HG03159 (cell line): ENCODE measurements around the gene MAP4K2.

Source experiments
- ATAC-seq: cut with Tn5 transposase; IDR thresholded peaks from one replicate; pipeline ENCODE4 v1.9.1; 2021; ENCODE audit warnings: mild to moderate bottlenecking, moderate library complexity; ENCODE audit not compliant: unreplicated experiment

The MAP4K2 gene

DNA sequence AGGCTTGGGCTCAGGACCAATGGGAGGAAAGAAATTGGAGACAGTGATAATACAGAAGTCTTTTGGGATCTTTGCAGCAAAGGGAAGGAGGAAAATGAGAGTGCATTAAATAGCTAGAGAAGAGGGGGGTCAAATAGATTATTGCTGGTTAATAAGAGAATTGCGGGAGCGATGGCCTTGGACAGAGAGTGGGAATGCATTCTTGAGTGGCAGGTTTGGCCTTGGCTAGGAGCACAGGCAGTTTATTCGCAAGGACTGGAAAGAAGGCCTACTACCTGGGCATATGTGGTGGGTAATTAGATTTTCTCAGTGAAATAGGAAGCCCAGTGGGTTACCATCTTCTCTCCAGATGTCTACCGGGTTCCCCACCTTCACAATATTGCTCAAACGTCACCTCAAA lies 10.8 kb upstream of the MAP4K2 start:
- no peak for ATAC-seq

DNA sequence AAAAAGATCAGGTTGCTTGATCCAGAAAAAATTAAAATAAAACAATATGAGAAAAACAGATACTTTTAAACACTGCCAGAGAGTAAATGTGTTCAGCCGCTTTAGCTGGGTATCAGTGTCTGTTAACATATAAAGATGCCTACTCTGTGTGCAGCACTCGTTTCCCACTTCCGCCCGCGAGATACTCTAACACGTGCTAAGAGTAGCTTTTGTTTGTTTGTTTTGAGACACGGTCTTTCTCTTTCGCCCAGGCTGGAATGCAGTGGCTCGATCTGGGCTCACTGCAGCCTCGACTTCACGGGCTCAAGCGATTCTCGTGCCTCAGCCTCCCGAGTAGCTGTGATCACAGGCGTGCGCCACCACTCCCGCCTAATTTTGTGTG lies 7.9 kb upstream of the MAP4K2 start:
- ATAC-seq, result peak; percentile 7

DNA sequence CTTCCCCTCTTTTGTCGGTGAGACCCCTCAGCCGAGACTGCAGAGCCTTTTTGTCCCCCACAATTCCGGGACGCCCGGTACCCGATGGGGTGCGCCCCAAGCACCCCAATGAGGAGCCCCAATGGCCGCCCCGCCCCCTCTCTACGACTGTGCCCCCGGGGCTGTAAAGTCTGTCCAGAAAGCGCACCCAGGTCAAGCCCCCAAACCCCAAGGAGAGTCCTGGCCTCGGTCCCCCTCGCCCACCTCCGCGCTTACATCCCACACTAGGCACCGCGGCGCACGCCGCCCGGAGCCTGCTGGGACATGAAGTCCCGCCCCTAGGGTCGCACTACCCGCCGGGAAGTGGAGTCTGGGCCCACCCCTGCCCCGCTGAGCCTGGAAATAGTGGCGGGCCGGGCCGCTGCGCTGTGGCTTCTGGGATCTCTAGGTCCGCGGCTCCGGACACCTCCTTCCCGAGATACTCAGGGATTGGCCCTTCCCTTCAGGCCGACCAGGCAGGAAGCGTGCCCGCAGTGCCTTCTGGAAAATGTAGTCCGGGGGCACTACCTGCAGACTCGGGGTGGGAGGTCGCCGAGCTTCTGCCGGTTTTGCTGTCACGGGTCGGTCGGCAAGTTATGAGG lies 7.4 kb upstream of the MAP4K2 start, which contains the start of gene MEN1:
TSS of gene MEN1 (minus strand) at position 281 of the 620 bp plus-strand sequence. CDS start 442 bp downstream, outside the sequence.
- peak; percentile 58 for ATAC-seq

GRCh38 chr11:64809781-64810241 lies 6.8 kb upstream of the MAP4K2 start:
- no peak for ATAC-seq

- no peak for ATAC-seq
Observed at GRCh38 chr11:64805481-64805880, 2.5 kb upstream of the MAP4K2 start.

DNA sequence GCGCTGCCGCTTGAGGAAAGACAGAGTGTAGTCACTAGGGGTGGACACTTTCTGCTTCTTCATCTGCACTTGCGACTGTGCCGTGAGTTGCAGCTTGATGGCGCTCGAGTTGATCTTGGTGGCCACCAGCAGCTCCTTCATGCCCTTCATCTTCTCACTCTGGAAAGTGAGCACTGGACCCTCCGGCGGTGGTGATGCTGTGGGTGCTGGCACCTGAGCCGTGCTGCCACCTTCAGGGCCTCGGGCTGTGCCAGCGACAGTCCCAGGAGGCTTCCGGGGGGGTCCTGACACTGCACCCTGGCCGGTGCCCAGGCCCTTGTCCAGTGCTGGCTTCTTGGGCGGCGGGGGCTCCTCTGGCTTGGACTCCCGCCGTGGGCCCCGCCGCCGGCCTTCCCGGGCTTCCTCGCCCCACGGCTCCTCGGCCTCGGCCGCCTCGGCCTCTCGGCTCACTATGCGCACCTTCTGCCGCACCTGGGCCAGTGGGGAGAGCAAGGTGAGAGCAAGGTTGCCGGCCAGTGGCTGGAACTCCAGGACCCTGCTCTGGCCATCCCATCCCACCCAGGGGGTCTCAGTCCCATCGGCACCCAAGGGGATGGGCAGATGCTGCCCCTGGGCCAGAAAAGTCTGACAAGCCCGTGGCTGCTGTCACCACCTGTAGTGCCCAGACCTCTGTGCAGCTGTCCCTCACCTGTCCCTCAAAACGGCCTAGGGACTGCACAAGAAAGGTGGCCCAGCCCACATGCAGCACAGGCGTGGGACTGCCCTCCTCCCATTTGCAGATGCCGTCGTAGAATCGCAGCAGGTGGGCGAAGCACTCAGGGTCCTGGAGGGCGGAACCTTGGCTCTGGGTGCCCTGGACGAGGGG lies 1.6 kb upstream of the MAP4K2 start:
- ATAC-seq, result no peak

DNA sequence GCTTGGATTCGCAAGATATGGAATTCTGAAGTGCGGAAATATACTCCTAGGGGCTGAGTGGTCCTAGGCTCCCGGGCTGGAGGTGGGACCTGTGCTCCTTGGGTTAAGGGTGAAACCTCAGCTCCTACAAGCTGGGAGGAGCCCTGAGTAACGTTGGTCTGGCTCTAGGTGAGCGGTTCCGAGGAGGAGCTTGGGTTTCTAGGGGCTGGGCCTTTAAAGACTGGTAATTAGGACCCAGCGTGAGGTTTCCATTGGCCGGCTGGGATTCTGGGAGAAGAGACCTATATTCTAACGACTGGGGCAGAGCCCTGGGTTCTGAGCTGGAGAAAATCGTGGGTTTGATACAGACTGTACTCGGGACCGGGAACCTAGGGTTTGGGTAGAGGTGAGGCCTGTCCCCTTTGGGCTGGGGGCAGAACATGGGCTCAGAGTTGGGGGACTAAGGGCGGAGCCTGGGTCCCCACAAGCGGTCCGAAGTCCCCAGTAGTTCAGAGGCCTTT lies 882 bp upstream of the MAP4K2 start:
- ATAC-seq, result no peak

GRCh38 chr11:64802370-64803157 lies 450 bp downstream of the MAP4K2 start:
- ATAC-seq, result no peak

DNA sequence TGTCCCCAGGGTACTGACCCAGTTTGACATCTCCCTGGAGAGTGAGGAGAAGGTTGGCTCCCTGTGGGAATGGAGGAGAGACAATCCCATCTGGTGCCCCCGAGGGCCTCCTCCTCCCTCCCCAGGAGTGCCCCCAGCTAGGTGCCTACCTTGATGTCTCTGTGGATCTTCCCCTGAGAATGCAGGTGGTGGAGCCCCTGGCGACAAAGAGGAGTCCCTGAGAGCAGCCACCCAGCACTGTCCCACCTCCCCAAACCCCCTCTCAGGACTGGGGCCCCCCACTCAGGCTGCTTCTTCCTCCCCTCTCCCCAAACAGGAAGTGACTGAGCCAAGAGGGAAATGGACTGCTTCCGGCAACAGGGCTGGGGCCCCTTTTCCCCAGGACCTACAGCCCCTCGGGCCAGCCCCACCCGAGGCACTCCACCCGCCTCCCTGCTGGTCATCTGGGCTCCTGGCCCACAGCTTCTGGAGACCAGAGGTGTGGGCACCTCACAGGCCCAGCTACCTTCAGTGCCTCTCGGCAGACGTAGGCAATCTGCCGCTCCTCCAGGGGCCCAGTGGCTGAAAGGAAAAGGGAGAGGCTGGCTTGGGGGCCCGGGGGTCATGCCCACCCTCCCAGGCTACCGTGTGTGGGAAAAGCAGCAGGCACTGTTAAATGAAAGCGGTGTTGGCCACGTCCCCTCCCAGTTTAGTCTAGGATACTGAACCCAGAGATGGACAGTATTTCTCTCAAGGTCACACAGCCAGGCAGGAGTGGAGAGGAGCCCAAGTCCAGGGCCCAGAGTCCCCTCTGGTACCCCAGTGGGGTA lies 1.2 kb downstream of the MAP4K2 start:
- ATAC-seq, result no peak

- ATAC-seq, result no peak
Observed at GRCh38 chr11:64801158-64801464, 1.9 kb downstream of the MAP4K2 start.

DNA sequence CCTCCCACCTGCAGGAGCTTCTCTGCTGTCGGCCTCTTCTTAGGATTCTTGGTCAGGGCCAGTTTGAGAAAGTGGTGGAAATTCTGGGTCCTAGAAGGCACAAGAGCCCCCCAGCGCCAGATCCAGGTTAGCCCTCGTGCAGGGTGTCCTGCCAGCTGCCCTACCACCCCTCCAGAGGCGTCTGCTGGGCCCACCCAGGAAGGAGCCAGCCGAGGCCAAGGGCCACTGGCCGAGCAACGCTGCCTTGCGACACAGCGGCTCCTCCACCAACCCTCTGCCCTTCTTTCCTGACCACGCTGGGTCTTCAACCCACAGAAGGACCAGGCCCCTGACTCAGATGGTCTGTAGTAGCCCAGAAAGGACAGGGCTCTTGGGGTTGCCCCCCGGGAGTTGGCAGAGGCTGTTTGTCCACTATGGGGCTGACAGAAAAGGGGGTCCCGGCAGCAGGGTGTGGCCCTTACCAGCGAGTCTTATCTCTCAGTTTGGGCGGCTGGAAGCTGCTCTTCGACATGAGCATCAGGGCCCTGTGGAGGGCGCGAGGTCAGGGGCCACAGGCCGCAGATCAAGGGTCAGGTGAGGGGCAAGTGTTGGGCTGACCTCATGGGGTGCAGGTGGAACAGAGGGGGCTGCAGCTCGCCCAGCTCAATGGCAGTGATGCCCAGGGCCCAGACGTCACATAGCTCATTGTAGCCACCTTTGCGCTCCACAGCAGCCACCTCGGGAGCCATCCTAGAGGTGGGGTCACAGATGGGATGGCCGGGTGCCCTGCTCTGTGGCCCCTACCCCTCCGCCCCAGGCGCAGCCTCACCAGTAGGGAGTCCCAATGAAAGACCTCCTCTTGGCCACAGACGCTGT lies 2.5 kb downstream of the MAP4K2 start:
- ATAC-seq, result no peak

DNA sequence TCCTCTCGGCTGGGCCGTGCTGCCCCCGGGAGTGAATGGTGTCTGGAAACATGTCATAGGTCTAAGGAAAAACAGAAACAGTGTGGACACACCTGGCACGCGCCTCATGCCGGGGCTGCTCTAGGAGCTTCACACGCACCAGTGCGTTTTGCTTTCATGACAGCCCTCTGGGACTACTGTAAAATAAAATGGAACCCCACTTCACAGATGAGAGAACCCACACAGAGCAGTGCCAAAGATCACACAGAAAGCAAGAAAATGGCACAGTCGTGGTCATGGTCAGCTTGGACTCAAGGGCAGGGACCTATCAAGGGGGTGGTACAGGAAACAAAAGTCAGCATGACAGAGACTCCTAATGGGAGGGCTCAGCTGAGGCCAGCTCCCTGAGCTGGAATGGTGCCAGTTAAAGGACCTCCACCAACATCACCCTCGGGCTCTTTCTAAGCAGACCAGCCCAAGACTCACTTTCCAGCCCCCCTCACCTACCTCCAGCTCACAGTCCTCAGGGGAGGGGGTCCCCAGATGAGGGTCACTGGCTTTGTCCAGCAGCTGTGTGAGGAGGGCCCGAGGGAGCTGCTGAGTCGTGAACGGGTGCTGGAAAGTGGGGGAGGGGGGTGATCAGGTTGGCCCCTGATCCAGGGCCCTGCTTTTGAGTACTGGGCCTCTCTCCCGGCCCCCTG lies 3.3 kb downstream of the MAP4K2 start:
- ATAC-seq, result no peak

DNA sequence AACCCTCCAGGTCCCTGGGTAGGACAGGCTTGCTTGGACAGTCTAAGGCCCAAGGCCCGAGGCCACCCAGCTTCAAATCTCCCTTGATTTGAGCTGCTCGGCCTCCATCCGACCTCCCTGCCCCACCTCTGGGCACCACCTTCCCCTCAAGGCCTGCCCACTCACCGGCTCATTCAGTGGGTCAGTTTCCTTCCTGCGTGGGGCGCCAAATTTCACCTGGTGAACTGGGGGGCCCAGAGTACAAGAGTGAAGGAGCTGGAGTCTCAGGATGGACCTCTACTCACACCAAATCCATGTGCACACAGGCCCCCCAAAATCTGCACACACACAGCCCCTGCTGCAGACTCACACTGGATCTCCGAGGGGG lies 3.8 kb downstream of the MAP4K2 start:
- ATAC-seq, result no peak

DNA sequence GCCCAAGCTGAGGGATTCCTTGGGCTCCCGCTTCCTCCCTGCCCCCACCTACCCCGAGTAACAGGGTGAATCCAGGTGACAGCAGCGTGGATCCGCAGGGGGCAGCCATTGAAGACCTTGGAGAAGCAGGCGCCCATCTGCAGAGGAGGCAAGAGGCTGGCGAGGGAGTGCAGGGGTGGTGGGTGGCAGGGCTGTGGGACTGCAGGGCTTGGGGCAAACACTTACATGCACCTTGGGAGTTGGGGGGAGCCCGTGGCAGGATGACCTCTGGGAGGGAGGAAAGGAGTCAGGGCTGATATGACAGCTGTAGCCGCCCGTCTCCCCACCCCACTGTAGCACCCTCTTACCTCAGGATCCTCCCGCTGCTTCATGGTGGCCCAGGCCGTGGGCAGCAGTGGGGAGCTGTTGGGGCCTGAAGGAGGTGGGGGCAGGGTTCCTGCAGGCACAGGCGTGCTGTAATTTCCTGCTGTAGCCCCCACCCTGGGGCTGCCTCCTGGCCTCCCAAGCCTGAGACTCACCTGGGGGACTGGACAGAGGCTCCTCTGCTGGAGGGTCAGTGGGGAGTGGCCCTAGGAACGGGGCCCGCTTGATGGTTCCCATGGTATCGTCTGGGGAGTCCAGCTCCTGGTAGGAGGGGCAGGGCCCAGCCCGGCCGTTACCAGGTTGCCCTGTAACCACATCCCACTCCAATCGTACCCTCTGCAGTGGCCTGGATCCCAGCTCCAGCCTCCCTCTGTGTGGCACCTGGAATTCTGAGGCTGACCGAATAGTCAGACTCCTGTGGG lies 6.1 kb downstream of the MAP4K2 start:
- ATAC-seq, result no peak

DNA sequence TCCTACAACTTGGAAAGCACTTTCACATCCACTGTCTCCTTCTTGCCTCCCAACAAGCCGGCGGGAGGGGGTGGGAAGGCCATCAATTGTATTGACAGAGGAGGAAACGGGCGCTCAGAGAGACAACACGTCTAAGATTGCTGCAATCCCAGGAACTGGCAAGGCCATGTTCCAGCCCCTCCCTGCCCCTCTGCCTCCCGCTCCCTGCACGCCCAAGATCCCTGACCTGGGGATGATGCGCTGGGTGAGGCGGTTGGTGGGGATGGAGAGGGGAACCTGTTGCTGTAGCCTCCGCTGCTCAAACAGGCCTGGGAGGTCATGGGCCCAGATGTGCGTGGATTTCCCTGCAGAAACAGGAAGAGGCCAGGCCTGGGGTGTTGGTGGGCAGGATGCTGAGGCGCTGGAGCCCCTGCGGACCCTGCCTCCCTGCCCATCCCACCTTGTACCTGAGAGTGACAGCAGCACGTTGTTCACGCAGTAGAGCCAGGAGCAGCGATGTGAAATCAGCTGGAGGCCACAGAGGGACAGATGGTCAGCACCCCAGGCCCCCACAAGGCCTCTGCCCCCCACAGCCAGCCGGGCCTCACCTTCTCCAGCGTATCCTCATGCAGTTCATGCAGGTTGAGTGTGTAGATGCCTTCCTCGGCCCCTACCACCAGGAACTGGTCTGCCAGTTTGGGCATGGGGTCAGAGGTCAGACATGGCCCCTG lies 6.8 kb downstream of the MAP4K2 start:
- ATAC-seq, result no peak

DNA sequence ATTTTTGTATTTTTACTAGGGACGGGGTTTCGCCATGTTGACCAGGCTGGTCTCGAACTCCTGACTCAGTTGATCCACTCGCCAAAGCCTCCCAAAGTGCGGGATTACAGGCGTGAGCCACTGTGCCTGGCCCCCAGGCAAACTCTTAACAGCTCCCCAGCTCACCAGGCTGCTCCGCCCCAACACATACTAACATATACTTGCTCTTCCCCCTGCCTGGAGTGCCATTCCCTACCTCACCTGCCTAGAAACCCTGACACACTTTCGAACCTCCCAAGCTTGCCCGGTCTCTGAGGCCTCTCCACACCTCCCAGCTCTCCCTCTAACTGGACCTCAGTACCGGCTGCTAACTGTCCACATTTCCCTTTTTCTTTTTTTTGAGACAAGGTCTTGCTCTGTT lies 8.5 kb downstream of the MAP4K2 start:
- ATAC-seq, result no peak

GRCh38 chr11:64793271-64794160 lies 9.5 kb downstream of the MAP4K2 start:
- ATAC-seq, result no peak
